Stimulated activated naive CD8-positive, alpha-beta T cell treated with anti-CD3 and anti-CD28 coated beads, Interleukin-15, Interleukin-2, amounts not matched to agents 100 ng/mL and 50 ng/mL, for 24 hours (primary cell): ENCODE data around the gene IRGC.

Experiments
- H3K27ac Mint-ChIP-seq: one replicate; pipeline ENCODE4 v1.8.0; 2021; ENCODE audit warnings: mild to moderate bottlenecking, mixed read lengths
- H3K27me3 Mint-ChIP-seq: one replicate; pipeline ENCODE4 v1.8.0; 2021; ENCODE audit warnings: mixed read lengths
- H3K36me3 Mint-ChIP-seq: one replicate; pipeline ENCODE4 v1.8.0; 2021; ENCODE audit warnings: low read depth, mixed read lengths
- H3K4me1 Mint-ChIP-seq: one replicate; pipeline ENCODE4 v1.8.0; 2021; ENCODE audit warnings: low read depth, mixed read lengths
- H3K4me3 Mint-ChIP-seq: one replicate; pipeline ENCODE4 v1.8.0; 2021; ENCODE audit warnings: mild to moderate bottlenecking, mixed read lengths
- H3K9me3 Mint-ChIP-seq: one replicate; pipeline ENCODE4 v1.8.0; 2021; ENCODE audit warnings: mixed read lengths

The IRGC gene

GRCh38 chr19:43766755-43767043 lies 50.8 kb downstream of the IRGC start:
- Mint-ChIP-seq H3K4me1 (peaks cover 79% of the 10 kb centered on the region), H3K4me3 (peak overlapping the region; percentile 73), H3K36me3 (peaks cover 84% of the 10 kb centered on the region), H3K9me3 (peaks cover 5% of the 10 kb centered on the region), H3K27ac (peak overlapping the region; percentile 97), H3K27me3 (no peaks in the 10 kb centered on the region)

- H3K4me1 Mint-ChIP-seq, result peaks cover 75% of the 10 kb centered on the region
- no peaks in the 10 kb centered on the region for H3K27me3 Mint-ChIP-seq
- peaks cover 5% of the 10 kb centered on the region for H3K9me3 Mint-ChIP-seq
- H3K27ac Mint-ChIP-seq, result peak overlapping the region; percentile 97
- H3K36me3 Mint-ChIP-seq, result peaks cover 87% of the 10 kb centered on the region
- no peak overlapping the region for H3K4me3 Mint-ChIP-seq
Measured at GRCh38 chr19:43767316-43767715, 51.4 kb downstream of the IRGC start.

GRCh38 chr19:43767818-43768217 lies 51.9 kb downstream of the IRGC start:
- H3K27ac Mint-ChIP-seq, result peak overlapping the region; percentile 97
- peaks cover 87% of the 10 kb centered on the region for H3K36me3 Mint-ChIP-seq
- H3K4me3 Mint-ChIP-seq, result no peak overlapping the region

GRCh38 chr19:43768273-43769050 lies 52.6 kb downstream of the IRGC start:
- Mint-ChIP-seq H3K4me3 (no peak overlapping the region), H3K4me1 (peaks cover 63% of the 10 kb centered on the region), H3K27ac (peak overlapping the region; percentile 64), H3K27me3 (no peaks in the 10 kb centered on the region), H3K9me3 (no peaks in the 10 kb centered on the region), H3K36me3 (peaks cover 89% of the 10 kb centered on the region)

More at GRCh38 chr19:43767818-43768217, 51.9 kb downstream of the IRGC start:
- H3K9me3 Mint-ChIP-seq, result peaks cover 2% of the 10 kb centered on the region
- no peaks in the 10 kb centered on the region for H3K27me3 Mint-ChIP-seq
- peaks cover 70% of the 10 kb centered on the region for H3K4me1 Mint-ChIP-seq

GRCh38 chr19:43769256-43769655 lies 53.4 kb downstream of the IRGC start:
- no peak overlapping the region for H3K27ac Mint-ChIP-seq
- no peak overlapping the region for H3K4me3 Mint-ChIP-seq
- peaks cover 55% of the 10 kb centered on the region for H3K4me1 Mint-ChIP-seq
- H3K36me3 Mint-ChIP-seq, result peaks cover 86% of the 10 kb centered on the region
- H3K27me3 Mint-ChIP-seq, result no peaks in the 10 kb centered on the region
- H3K9me3 Mint-ChIP-seq, result no peaks in the 10 kb centered on the region
